ENCODE data around the gene CDH2. TPM values are rescaled to one million over a fixed set of nuclear protein-coding genes. Genes with fewer than 3 reads are reported as not detected.

Gene CDH2
- total RNA-seq, 1 donor from 2014 or later = 3.7 TPM

DNA sequence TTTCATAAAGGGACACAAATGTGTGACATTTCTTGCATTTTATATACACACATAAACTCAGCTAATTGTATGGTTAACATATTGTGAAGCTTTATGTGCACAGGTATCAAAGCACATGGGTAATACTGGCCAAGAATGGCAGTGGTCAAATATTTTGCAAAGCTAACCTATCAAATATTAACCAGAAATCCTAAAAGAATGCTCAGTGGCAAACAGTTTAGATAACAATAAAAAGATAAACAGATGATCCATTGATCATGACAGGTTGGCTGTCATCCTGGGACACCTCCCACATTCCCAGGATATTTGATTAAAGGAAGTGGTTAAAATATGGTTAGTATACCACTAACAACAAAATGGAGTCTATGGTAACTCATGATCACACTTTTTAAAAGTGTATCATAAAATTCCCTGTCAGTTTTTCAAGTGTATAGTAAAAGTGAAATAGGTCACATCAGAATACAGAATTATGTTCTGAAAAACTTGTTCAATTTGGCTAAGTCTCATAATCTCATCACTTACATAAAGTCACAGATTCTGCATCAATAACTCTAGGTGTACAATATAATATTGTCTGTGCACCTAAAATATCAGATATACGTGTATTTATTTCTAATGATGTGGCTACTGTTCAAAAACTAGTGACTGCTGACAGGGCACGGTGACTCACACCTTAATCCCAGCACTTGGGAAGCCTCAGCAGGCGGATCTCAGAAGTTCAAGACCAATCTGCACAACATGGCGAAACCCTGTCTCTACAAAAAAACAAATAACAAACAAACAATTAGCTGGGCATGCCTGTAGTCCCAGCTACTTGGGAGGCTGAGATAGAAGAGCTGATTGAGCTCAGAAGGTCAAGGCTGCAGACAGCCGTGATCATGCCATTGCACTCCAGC lies 48.9 kb downstream of the CDH2 start:
- H3K27me3 ChIP-seq = no peaks in the 10 kb centered on the region
- intact Hi-C loops (cut with DNase I) = no loop called here
- H3K27ac ChIP-seq = no peak overlapping the region
- no peaks in the 10 kb centered on the region for H3K9me3 ChIP-seq
- TF ChIP-seq POLR2A (IDR thresholded peaks at IDR 0.05) (no peak), POLR2AphosphoS5 (IDR thresholded peaks at IDR 0.05; ENCODE audit: insufficient read depth in 1 of 2, low read depth in 1 of 2) (no peak)
- TF ChIP-seq, protein P1, sequence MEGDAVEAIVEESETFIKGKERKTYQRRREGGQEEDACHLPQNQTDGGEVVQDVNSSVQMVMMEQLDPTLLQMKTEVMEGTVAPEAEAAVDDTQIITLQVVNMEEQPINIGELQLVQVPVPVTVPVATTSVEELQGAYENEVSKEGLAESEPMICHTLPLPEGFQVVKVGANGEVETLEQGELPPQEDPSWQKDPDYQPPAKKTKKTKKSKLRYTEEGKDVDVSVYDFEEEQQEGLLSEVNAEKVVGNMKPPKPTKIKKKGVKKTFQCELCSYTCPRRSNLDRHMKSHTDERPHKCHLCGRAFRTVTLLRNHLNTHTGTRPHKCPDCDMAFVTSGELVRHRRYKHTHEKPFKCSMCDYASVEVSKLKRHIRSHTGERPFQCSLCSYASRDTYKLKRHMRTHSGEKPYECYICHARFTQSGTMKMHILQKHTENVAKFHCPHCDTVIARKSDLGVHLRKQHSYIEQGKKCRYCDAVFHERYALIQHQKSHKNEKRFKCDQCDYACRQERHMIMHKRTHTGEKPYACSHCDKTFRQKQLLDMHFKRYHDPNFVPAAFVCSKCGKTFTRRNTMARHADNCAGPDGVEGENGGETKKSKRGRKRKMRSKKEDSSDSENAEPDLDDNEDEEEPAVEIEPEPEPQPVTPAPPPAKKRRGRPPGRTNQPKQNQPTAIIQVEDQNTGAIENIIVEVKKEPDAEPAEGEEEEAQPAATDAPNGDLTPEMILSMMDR (IDR thresholded peaks at IDR 0.05) = no peak
- no peaks in the 10 kb centered on the region for H3K4me1 ChIP-seq
- DNase-seq (ENCODE audit: extremely low spot score in 2 of 2) = no peak
- no peak overlapping the region for H3K4me3 ChIP-seq
- no peaks in the 10 kb centered on the region for H3K36me3 ChIP-seq

DNA sequence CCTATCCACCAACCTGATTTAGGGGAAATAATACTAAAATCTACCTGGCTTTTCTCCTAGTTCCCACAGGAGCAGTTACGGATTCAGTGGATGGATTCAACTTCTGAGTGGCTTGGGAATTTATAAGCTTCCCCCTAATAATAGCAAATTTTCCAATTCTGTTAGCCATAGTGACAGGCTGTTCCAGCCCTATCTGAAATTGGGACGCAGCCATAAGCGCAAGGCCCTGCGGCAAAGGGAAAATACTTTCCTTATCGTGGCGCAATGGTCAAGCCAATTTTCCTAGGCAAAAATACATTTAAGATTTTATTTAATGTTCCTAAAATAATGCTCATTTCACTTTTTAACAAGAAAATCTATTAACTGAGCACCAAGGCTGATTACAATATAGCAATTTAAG lies 49.7 kb downstream of the CDH2 start:
- intact Hi-C loops (cut with DNase I) = no loop called here

DNA sequence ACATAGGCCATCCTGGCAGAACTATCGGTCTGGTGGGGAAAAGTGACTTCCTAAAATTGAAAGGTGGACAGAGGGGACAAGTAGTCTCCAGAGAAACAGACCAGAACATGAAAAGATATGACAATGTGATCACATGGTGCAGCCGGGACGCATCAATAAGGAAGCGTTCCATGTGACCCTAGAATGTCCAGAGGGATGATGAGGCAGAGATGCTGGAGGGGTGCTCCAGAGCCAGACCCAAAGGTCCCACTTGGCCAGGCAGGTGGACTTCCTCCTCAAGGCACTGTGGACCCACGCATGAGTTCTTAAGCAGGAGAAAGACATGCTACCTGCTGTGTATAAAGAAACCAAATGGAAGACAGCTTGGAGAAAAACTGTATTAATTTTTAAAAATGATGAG lies 50.2 kb downstream of the CDH2 start:
- Histone ChIP-seq H3K27me3 (no peaks in the 10 kb centered on the region), H3K4me1 (no peaks in the 10 kb centered on the region), H3K9me3 (no peaks in the 10 kb centered on the region), H3K36me3 (no peaks in the 10 kb centered on the region), H3K4me3 (no peak overlapping the region), H3K27ac (no peak overlapping the region)
- TF ChIP-seq, protein P1 (IDR thresholded peaks at IDR 0.05) = no peak
- TF ChIP-seq POLR2AphosphoS5 (IDR thresholded peaks at IDR 0.05; ENCODE audit: insufficient read depth in 1 of 2, low read depth in 1 of 2) (no peak), POLR2A (IDR thresholded peaks at IDR 0.05) (no peak)
- intact Hi-C loops (cut with DNase I) = no loop called here
- DNase-seq (ENCODE audit: extremely low spot score in 2 of 2) = no peak

More for the DNA sequence above, 49.7 kb downstream of the CDH2 start:
- Histone ChIP-seq H3K27ac (no peak overlapping the region), H3K27me3 (no peaks in the 10 kb centered on the region), H3K9me3 (no peaks in the 10 kb centered on the region), H3K4me3 (no peak overlapping the region), H3K4me1 (no peaks in the 10 kb centered on the region), H3K36me3 (no peaks in the 10 kb centered on the region)
- TF ChIP-seq, protein P1 (IDR thresholded peaks at IDR 0.05) = no peak
- no peak for TF ChIP-seq POLR2AphosphoS5 (IDR thresholded peaks at IDR 0.05; ENCODE audit: insufficient read depth in 1 of 2, low read depth in 1 of 2)
- TF ChIP-seq POLR2A (IDR thresholded peaks at IDR 0.05) = no peak
- no peak for DNase-seq (ENCODE audit: extremely low spot score in 2 of 2)

DNA sequence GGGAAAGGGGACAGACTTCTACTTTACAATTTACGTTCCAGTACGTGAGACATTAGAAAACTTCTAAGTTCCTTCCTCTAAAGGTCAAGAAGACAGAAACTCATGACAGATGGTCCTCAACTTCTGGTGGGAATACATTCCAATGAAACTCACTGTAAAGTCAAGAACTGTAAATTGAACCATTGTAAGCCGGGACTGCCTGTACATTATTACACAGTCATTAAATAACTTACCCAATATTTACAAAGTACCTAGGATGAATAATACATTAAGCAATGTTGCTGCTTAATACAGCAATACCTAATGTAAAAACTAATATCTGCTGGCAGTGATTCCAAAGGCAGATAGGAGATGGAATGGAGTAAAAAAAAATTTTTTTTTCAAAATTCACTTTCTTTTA lies 51.9 kb downstream of the CDH2 start:
- no peaks in the 10 kb centered on the region for H3K36me3 ChIP-seq
- DNase-seq (ENCODE audit: extremely low spot score in 2 of 2) = no peak
- no peak overlapping the region for H3K27ac ChIP-seq
- no peak overlapping the region for H3K4me3 ChIP-seq
- no peaks in the 10 kb centered on the region for H3K27me3 ChIP-seq
- intact Hi-C loops (cut with DNase I) = no loop called here
- TF ChIP-seq POLR2AphosphoS5 (IDR thresholded peaks at IDR 0.05; ENCODE audit: insufficient read depth in 1 of 2, low read depth in 1 of 2) (no peak), POLR2A (IDR thresholded peaks at IDR 0.05) (no peak)
- TF ChIP-seq, protein P1 (IDR thresholded peaks at IDR 0.05) = no peak
- H3K9me3 ChIP-seq = no peaks in the 10 kb centered on the region
- no peaks in the 10 kb centered on the region for H3K4me1 ChIP-seq
